Endothelial cell of umbilical vein (primary cell): Measurements from ENCODE around the gene SOX9. TPM values are rescaled to one million over a fixed set of nuclear protein-coding genes. Genes with fewer than 3 reads are reported as not detected.

Experiments used
- BruUV-seq: library from RNA; stranded (reverse); fragments of 400-500 nt; replicated peaks from 2 replicates; lab custom pipeline; 2021; lab: Mats Ljungman, UMichigan
- CTCF ChIA-PET: fragments of 300-600, 350-600 bp; sonication (Branson Sonifier 250); formaldehyde crosslinking; loops from one replicate; lab custom pipeline; 2021; ENCODE audit warnings: antibody characterized with exemption, inconsistent platforms; lab: Charles Lee
- POLR2A ChIA-PET: fragments of 300-600, 350-600 bp; sonication (Branson Sonifier 250); formaldehyde crosslinking; loops from one replicate; lab custom pipeline; 2021; ENCODE audit warnings: antibody characterized with exemption, inconsistent platforms; lab: Charles Lee
- DNase-seq: peaks from one replicate; pipeline ENCODE4 v3.0.0-alpha.2; 2011; ENCODE audit warnings: low read depth, low spot score
- FAIRE-seq: peaks from 2 replicates; lab custom pipeline; 2011; peaks lifted over from hg19 to GRCh38; lab: Jason Lieb, UNC
- H2AFZ ChIP-seq: 2 replicates; pipeline ENCODE4 v1.6.0; 2012; ENCODE audit warnings: low read depth, low read length, control low read depth, inconsistent platforms
- H3K27ac ChIP-seq: 2 replicates; pipeline ENCODE4 v1.5.1; 2011; ENCODE audit warnings: low read depth, mild to moderate bottlenecking, control low read depth, low read length, moderate library complexity; ENCODE audit not compliant: insufficient read depth
- H3K27me3 ChIP-seq, 2 experiments: 2 replicates each; pipeline versions ENCODE4 v1.6.0 to v1.6.1; 2011; ENCODE audit warnings: low read length in 2 of 2, mixed read lengths in 1 of 2; ENCODE audit not compliant: control insufficient read depth in 2 of 2, insufficient read depth in 2 of 2
- H3K36me3 ChIP-seq, 2 experiments: 2 replicates in 1 of 2; 3 replicates in 1 of 2; pipeline ENCODE4 v1.5.1; 2011; ENCODE audit warnings: low read length in 2 of 2, mild to moderate bottlenecking in 1 of 2, moderate library complexity in 1 of 2; ENCODE audit not compliant: control insufficient read depth in 2 of 2, insufficient read depth in 2 of 2; ENCODE audit errors: extremely low read depth in 1 of 2
- H3K4me1 ChIP-seq: 3 replicates; pipeline ENCODE4 v1.5.1; 2011; ENCODE audit warnings: mild to moderate bottlenecking, low read length; ENCODE audit not compliant: control insufficient read depth, insufficient read depth; ENCODE audit errors: extremely low read depth
- H3K4me2 ChIP-seq: 2 replicates; pipeline ENCODE4 v1.6.1; 2011; ENCODE audit warnings: low read length, control low read depth, mixed read lengths; ENCODE audit not compliant: insufficient read depth
- H3K4me3 ChIP-seq, 3 experiments: fragments of 200-600 bp in 1 of 3; sonication (generic), shearing (Covaris generic) in 1 of 3; replicated peaks in 1 of 3; 2 replicates each; pipeline ENCODE4 v1.5.1; 2011 to 2016; ENCODE audit warnings: control low read depth in 3 of 3, low read length in 3 of 3, mild to moderate bottlenecking in 2 of 3, inconsistent platforms in 1 of 3, low read depth in 1 of 3, moderate library complexity in 1 of 3; ENCODE audit not compliant: insufficient read depth in 1 of 3
- H3K79me2 ChIP-seq: 2 replicates; pipeline ENCODE4 v1.6.0; 2012; ENCODE audit warnings: low read length, inconsistent platforms; ENCODE audit not compliant: control insufficient read depth, insufficient read depth
- H3K9ac ChIP-seq: replicated peaks from 2 replicates; pipeline ENCODE3; 2011; ENCODE audit warnings: low read length, control low read depth; ENCODE audit not compliant: insufficient read depth; ENCODE audit errors: extremely low read depth
- H3K9me1 ChIP-seq: replicated peaks from 3 replicates; pipeline ENCODE4 v1.6.0; 2011; ENCODE audit warnings: mild to moderate bottlenecking, low read length; ENCODE audit not compliant: control insufficient read depth, insufficient read depth; ENCODE audit errors: extremely low read depth
- H3K9me3 ChIP-seq: replicated peaks from 2 replicates; pipeline ENCODE4 v1.5.1; 2012; ENCODE audit warnings: low read length, inconsistent platforms; ENCODE audit not compliant: control insufficient read depth, insufficient read depth
- H4K20me1 ChIP-seq: replicated peaks from 2 replicates; pipeline ENCODE3; 2011; ENCODE audit warnings: mild to moderate bottlenecking, low read length; ENCODE audit not compliant: control insufficient read depth, insufficient read depth; ENCODE audit errors: extremely low read depth
- CTCF ChIP-seq, 2 donors: IDR thresholded peaks; 1 replicate in 1 of 2; 2 replicates in 1 of 2; pipeline ENCODE4 v1.5.1; 2011; ENCODE audit warnings: low read length in 2 of 2, mild to moderate bottlenecking in 2 of 2, moderate library complexity in 2 of 2, control low read depth in 1 of 2, inconsistent platforms in 1 of 2, low read depth in 1 of 2; ENCODE audit not compliant: insufficient read depth in 1 of 2; ENCODE audit errors: extremely low read depth in 1 of 2
- EZH2 ChIP-seq: IDR thresholded peaks from 2 replicates; pipeline ENCODE4 v1.6.1; 2012; ENCODE audit warnings: borderline replicate concordance, low read depth, mild to moderate bottlenecking, moderate library complexity, low read length, inconsistent platforms; ENCODE audit not compliant: severe bottlenecking
- FOS ChIP-seq: IDR thresholded peaks from 2 replicates; pipeline ENCODE4 v1.6.1; 2011; ENCODE audit warnings: mild to moderate bottlenecking, low read length, moderate library complexity, borderline replicate concordance; ENCODE audit not compliant: insufficient read depth
- GATA2 ChIP-seq: IDR thresholded peaks from 2 replicates; pipeline ENCODE4 v1.7.0; 2011; ENCODE audit warnings: low read depth, mild to moderate bottlenecking, moderate library complexity, mixed read lengths, low read length; ENCODE audit not compliant: insufficient read length, insufficient read depth
- JUN ChIP-seq: IDR thresholded peaks from 2 replicates; pipeline ENCODE4 v1.6.1; 2011; ENCODE audit warnings: borderline replicate concordance, low read depth; ENCODE audit not compliant: insufficient read length, insufficient read depth
- MAX ChIP-seq: IDR thresholded peaks from 2 replicates; pipeline ENCODE4 v1.6.1; 2011; ENCODE audit not compliant: insufficient read depth, insufficient read length
- MYC ChIP-seq: IDR thresholded peaks from one replicate; pipeline ENCODE4 v1.6.1; 2011; ENCODE audit warnings: mild to moderate bottlenecking, low read depth, low read length
- POLR2A ChIP-seq: IDR thresholded peaks from 2 replicates; pipeline ENCODE4 v1.6.1; 2012; ENCODE audit warnings: low read depth, mild to moderate bottlenecking, control low read depth, low read length
- POLR2AphosphoS5 ChIP-seq: IDR thresholded peaks from 2 replicates; pipeline ENCODE4 v1.6.1; 2012; ENCODE audit warnings: low read depth, mild to moderate bottlenecking, control low read depth, low read length, moderate library complexity; ENCODE audit not compliant: insufficient read depth
- dilution Hi-C: fragments of 300-500 bp; cut with MboI; formaldehyde crosslinking; loops from one replicate; pipeline ENCODE4 v1.15.0; 2019; ENCODE audit warnings: low sequenced_read_pairs; ENCODE audit not compliant: extremely low pct_ligation_motif_present
- intact Hi-C: fragments of 100-400 bp; cut with micrococcal nuclease; formaldehyde crosslinking; loops from one replicate; pipeline ENCODE4 v1.10.0; 2022
- polyA plus RNA-seq, 4 experiments: library from polyadenylated mRNA; depleted of rRNA in 3 of 4; stranded (reverse) in 3 of 4; unstranded in 1 of 4; fragments of >200 nt; gene quantifications; 2 replicates each; pipeline versions ENCODE4 v1.2.1 to v1.2.3, GENCODE V29; 2011 to 2012; ENCODE audit warnings: missing spikeins in 1 of 4
- total RNA-seq: library from RNA; stranded (reverse); gene quantifications from 2 replicates; pipeline ENCODE4 v1.2.3, GENCODE V29; 2021

The SOX9 gene
- total and polyA plus RNA-seq, 2 donors (not counting 3 experiments of a cell fraction or from before 2014, with no cell fraction given), result not detected

GRCh38 chr17:72095316-72095715 is 25.5 kb upstream of the SOX9 start:
- FAIRE-seq, result no peak
- Histone ChIP-seq H3K27ac (no peak overlapping the region), H3K9ac (no peak overlapping the region), H4K20me1 (no peaks in the 10 kb centered on the region), H3K79me2 (no peaks in the 10 kb centered on the region), H3K4me1 (no peaks in the 10 kb centered on the region), H2AFZ (no peak overlapping the region), H3K9me3 (peaks cover 3% of the 10 kb centered on the region), H3K9me1 (no peaks in the 10 kb centered on the region), H3K36me3 (no peaks in the 10 kb centered on the region), H3K4me2 (no peak overlapping the region), H3K4me3 (no peak overlapping the region), H3K27me3 (no peaks in the 10 kb centered on the region)
- intact Hi-C loops, result no loop called here
- no TSS peak for BruUV-seq
- TF ChIP-seq MYC, result no peak
- no peak for TF ChIP-seq JUN
- POLR2A ChIA-PET, result no interaction called here
- no peak for DNase-seq
- CTCF ChIA-PET, result interaction anchor here (0.6 to 0.7 kb wide), 2 partner anchors 62 to 89 kb away, joined by 3 to 4 read pairs; no protein-coding TSS in a partner anchor
- dilution Hi-C loops, result no loop called here

GRCh38 chr17:72097144-72097543 is 23.7 kb upstream of the SOX9 start:
- no peaks in the 10 kb centered on the region for H3K79me2 ChIP-seq
- H3K9me3 ChIP-seq, result peaks cover 3% of the 10 kb centered on the region
- no peaks in the 10 kb centered on the region for H3K9me1 ChIP-seq
- no peak overlapping the region for H3K9ac ChIP-seq
- H3K36me3 ChIP-seq, result no peaks in the 10 kb centered on the region
- intact Hi-C loops (no loop called here), dilution Hi-C loops (no loop called here)
- no peaks in the 10 kb centered on the region for H3K4me1 ChIP-seq
- POLR2A ChIA-PET, result no interaction called here
- no peak overlapping the region for H3K4me2 ChIP-seq
- no TSS peak for BruUV-seq
- no peak for TF ChIP-seq JUN
- TF ChIP-seq FOS, result no peak
- no peak for TF ChIP-seq EZH2
- no peak for TF ChIP-seq CTCF (IDR thresholded peaks at IDR 0.05; ENCODE audit: extremely low read depth in 1 of 2, insufficient read depth in 1 of 2, low read depth in 1 of 2, low read length in 2 of 2)
- no peak for TF ChIP-seq MYC
- TF ChIP-seq POLR2A, result no peak
- TF ChIP-seq GATA2, result no peak
- no peak for TF ChIP-seq POLR2AphosphoS5
- TF ChIP-seq MAX, result no peak
- H3K27me3 ChIP-seq, result no peaks in the 10 kb centered on the region
- DNase-seq, result no peak
- no peak overlapping the region for H3K4me3 ChIP-seq
- H2AFZ ChIP-seq, result no peak overlapping the region
- no peak for FAIRE-seq
- H4K20me1 ChIP-seq, result no peaks in the 10 kb centered on the region
- CTCF ChIA-PET, result no interaction called here
- no peak overlapping the region for H3K27ac ChIP-seq
